WTC11 (cell line): ENCODE measurements around the gene TXNRD1. TPM values are rescaled to one million over a fixed set of nuclear protein-coding genes. Genes with fewer than 3 reads are reported as not detected.
A peak's percentile ranks its signal among the peaks of the same experiment; 100 is the strongest.

Source experiments
- ATAC-seq: fragments of 200-7000 bp; cut with Tn5 transposase; 2 replicates; pipeline ENCODE4 v1.10.0; 2021; ENCODE audit warnings: mild to moderate bottlenecking, moderate library complexity
- CTCF ChIA-PET: fragments of 300-600 bp; sonication (Branson Sonifier 250); formaldehyde crosslinking; loops from one replicate; lab custom pipeline; 2021; ENCODE audit warnings: antibody characterized with exemption; lab: Charles Lee
- POLR2A ChIA-PET: fragments of 350-600 bp; sonication (Branson Sonifier 250); formaldehyde crosslinking; loops from one replicate; lab custom pipeline; 2021; ENCODE audit warnings: antibody characterized with exemption; lab: Charles Lee
- DNase-seq: peaks from one replicate; pipeline ENCODE4 v3.0.0; 2021; ENCODE audit warnings: low spot score
- H3K27ac Mint-ChIP-seq: 2 replicates; pipeline ENCODE4 v1.8.0; 2021; ENCODE audit warnings: mixed read lengths
- H3K27me3 Mint-ChIP-seq: 2 replicates; pipeline ENCODE4 v1.8.0; 2021; ENCODE audit warnings: low read depth, mild to moderate bottlenecking, moderate library complexity, mixed read lengths
- H3K36me3 Mint-ChIP-seq: 2 replicates; pipeline ENCODE4 v1.8.0; 2021; ENCODE audit warnings: mixed read lengths
- H3K4me1 Mint-ChIP-seq: 2 replicates; pipeline ENCODE4 v1.8.0; 2022; ENCODE audit warnings: mixed read lengths
- H3K4me3 Mint-ChIP-seq: 2 replicates; pipeline ENCODE4 v1.8.0; 2021; ENCODE audit warnings: mild to moderate bottlenecking, moderate library complexity, mixed read lengths
- H3K9me3 Mint-ChIP-seq: 2 replicates; pipeline ENCODE4 v1.8.0; 2021; ENCODE audit warnings: mixed read lengths
- AFF4 ChIP-seq: sonication (generic); formaldehyde crosslinking; IDR thresholded peaks from 2 replicates; pipeline ENCODE4 v1.8.1; 2023; ENCODE audit warnings: mild to moderate bottlenecking, missing genetic modification reagents, borderline replicate concordance
- ATF3 ChIP-seq: sonication (generic); formaldehyde crosslinking; conservative IDR thresholded peaks from 2 replicates; pipeline ENCODE4 v1.8.1; 2022; ENCODE audit warnings: mild to moderate bottlenecking, missing genetic modification reagents
- CBFB ChIP-seq: sonication (generic); formaldehyde crosslinking; IDR thresholded peaks from 2 replicates; pipeline ENCODE4 v1.8.1; 2022; ENCODE audit warnings: mild to moderate bottlenecking, low read depth, missing genetic modification reagents
- CREM ChIP-seq: sonication (generic); formaldehyde crosslinking; IDR thresholded peaks from 2 replicates; pipeline ENCODE4 v1.8.1; 2022; ENCODE audit warnings: mild to moderate bottlenecking, missing genetic modification reagents, moderate library complexity
- ETV6 ChIP-seq: sonication (generic); formaldehyde crosslinking; IDR thresholded peaks from 2 replicates; pipeline ENCODE4 v1.8.1; 2022; ENCODE audit warnings: mild to moderate bottlenecking, missing genetic modification reagents
- FOXJ3 ChIP-seq: sonication (generic); formaldehyde crosslinking; IDR thresholded peaks from 2 replicates; pipeline ENCODE4 v1.9.0; 2021; ENCODE audit warnings: missing genetic modification reagents, mild to moderate bottlenecking, borderline replicate concordance
- FOXK1 ChIP-seq: sonication (generic); formaldehyde crosslinking; IDR thresholded peaks from 2 replicates; pipeline ENCODE4 v1.8.0; 2022; ENCODE audit warnings: mild to moderate bottlenecking, moderate library complexity, missing genetic modification reagents
- FOXP4 ChIP-seq: sonication (generic); formaldehyde crosslinking; IDR thresholded peaks from 2 replicates; pipeline ENCODE4 v1.8.0; 2022; ENCODE audit warnings: mild to moderate bottlenecking, missing genetic modification reagents
- HMGXB4 ChIP-seq: sonication (generic); formaldehyde crosslinking; IDR thresholded peaks from 2 replicates; pipeline ENCODE4 v1.8.1; 2023; ENCODE audit warnings: mild to moderate bottlenecking, moderate library complexity, missing genetic modification reagents
- IRF1 ChIP-seq: sonication (generic); formaldehyde crosslinking; IDR thresholded peaks from 2 replicates; pipeline ENCODE4 v1.8.0; 2023; ENCODE audit warnings: missing genetic modification reagents
- JAZF1 ChIP-seq: fragments of 250-450 bp; sonication (Bioruptor Pico); IDR thresholded peaks from 2 replicates; pipeline ENCODE4 v1.9.0; 2021; ENCODE audit warnings: moderate library complexity, mild to moderate bottlenecking, inconsistent platforms
- NR1H2 ChIP-seq: sonication (generic); formaldehyde crosslinking; IDR thresholded peaks from 2 replicates; pipeline ENCODE4 v1.9.0; 2021; ENCODE audit warnings: mild to moderate bottlenecking, moderate library complexity, missing genetic modification reagents
- OVOL2 ChIP-seq: fragments of 250-450 bp; sonication (Bioruptor Pico); IDR thresholded peaks from 2 replicates; pipeline ENCODE4 v1.9.0; 2021; ENCODE audit warnings: mild to moderate bottlenecking, borderline replicate concordance
- SMAD3 ChIP-seq: sonication (generic); formaldehyde crosslinking; IDR thresholded peaks from 2 replicates; pipeline ENCODE4 v1.8.0; 2022; ENCODE audit warnings: missing genetic modification reagents, mild to moderate bottlenecking, borderline replicate concordance
- TEAD1 ChIP-seq: sonication (generic); formaldehyde crosslinking; IDR thresholded peaks from 2 replicates; pipeline ENCODE4 v1.8.0; 2022; ENCODE audit warnings: mild to moderate bottlenecking, missing genetic modification reagents
- ZNF138 ChIP-seq: sonication (generic); formaldehyde crosslinking; conservative IDR thresholded peaks from 2 replicates; pipeline ENCODE4 v1.8.1; 2022; ENCODE audit warnings: mild to moderate bottlenecking, moderate library complexity, missing genetic modification reagents
- ZNF219 ChIP-seq: sonication (generic); formaldehyde crosslinking; IDR thresholded peaks from 2 replicates; pipeline ENCODE4 v1.8.0; 2023; ENCODE audit warnings: missing genetic modification reagents, mild to moderate bottlenecking, borderline replicate concordance
- ZNF532 ChIP-seq: fragments of 250-450 bp; sonication (Bioruptor Pico); IDR thresholded peaks from 2 replicates; pipeline ENCODE4 v1.9.0; 2021; ENCODE audit warnings: mild to moderate bottlenecking, borderline replicate concordance
- ZNF671 ChIP-seq: fragments of 250-450 bp; sonication (Bioruptor Pico); IDR thresholded peaks from 2 replicates; pipeline ENCODE4 v1.8.0; 2021; ENCODE audit warnings: mild to moderate bottlenecking
- total RNA-seq: library from RNA; stranded (reverse); gene quantifications from 3 replicates; pipeline ENCODE4 v1.2.3, GENCODE V29; 2021
- TF ChIP-seq, protein P1 (sequence below): sonication (generic); formaldehyde crosslinking; IDR thresholded peaks from 2 replicates; pipeline ENCODE4 v1.8.1; 2022; ENCODE audit warnings: low read depth, missing genetic modification reagents, borderline replicate concordance

The TXNRD1 gene
- total RNA-seq, 1 experiment from 2014 or later: 113 TPM

DNA sequence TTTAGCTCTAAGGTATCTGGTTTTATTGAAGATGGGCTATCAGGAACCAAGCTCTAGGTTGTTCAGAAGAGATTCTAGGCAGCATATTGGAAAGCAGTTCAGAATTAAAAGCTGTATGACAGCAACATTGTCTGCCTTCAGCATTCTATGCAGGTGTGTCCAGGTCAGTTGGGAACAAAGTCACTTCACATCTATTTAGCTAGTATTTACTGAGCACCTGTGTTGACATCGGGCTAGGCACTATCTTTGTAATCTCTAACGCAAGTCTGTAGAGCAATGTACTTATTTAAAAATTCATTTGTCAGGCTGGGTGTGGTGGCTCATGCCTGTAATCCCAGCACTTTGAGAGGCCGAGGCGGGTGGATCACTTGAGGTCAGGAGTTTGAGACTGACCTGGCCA is 81.1 kb downstream of the TXNRD1 start:
- CTCF ChIA-PET: interaction anchor here (1.6 kb wide), 1 partner anchor 81 kb away, joined by 5 read pairs; the partner anchor contains the start of gene TXNRD1
- no peak for TF ChIP-seq HMGXB4 (CRISPR knock-in tag)
- TF ChIP-seq ZNF671 (CRISPR knock-in tag): no peak
- TF ChIP-seq, protein P1, sequence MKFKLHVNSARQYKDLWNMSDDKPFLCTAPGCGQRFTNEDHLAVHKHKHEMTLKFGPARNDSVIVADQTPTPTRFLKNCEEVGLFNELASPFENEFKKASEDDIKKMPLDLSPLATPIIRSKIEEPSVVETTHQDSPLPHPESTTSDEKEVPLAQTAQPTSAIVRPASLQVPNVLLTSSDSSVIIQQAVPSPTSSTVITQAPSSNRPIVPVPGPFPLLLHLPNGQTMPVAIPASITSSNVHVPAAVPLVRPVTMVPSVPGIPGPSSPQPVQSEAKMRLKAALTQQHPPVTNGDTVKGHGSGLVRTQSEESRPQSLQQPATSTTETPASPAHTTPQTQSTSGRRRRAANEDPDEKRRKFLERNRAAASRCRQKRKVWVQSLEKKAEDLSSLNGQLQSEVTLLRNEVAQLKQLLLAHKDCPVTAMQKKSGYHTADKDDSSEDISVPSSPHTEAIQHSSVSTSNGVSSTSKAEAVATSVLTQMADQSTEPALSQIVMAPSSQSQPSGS: no peak
- TF ChIP-seq ATF3 (CRISPR knock-in tag): no peak
- TF ChIP-seq ZNF532 (CRISPR knock-in tag): no peak

GRCh38 chr12:104297477-104298113 is 82.0 kb downstream of the TXNRD1 start:
- H3K4me3 Mint-ChIP-seq: no peak overlapping the region
- H3K4me1 Mint-ChIP-seq: peaks cover 45% of the 10 kb centered on the region
- ATAC-seq (no peak), DNase-seq (no peak)
- no peaks in the 10 kb centered on the region for H3K27me3 Mint-ChIP-seq
- ChIA-PET POLR2A (no interaction called here), CTCF (interaction anchor here (1.1 kb wide), 1 partner anchor 9 kb away, joined by 7 read pairs; no protein-coding TSS in a partner anchor)
- H3K36me3 Mint-ChIP-seq: peaks cover 38% of the 10 kb centered on the region
- no peak overlapping the region for H3K27ac Mint-ChIP-seq
- H3K9me3 Mint-ChIP-seq: no peaks in the 10 kb centered on the region
- TF ChIP-seq FOXK1 (no peak), TEAD1 (CRISPR knock-in tag) (no peak), IRF1 (no peak), FOXJ3 (CRISPR knock-in tag) (no peak), ZNF219 (no peak), NR1H2 (CRISPR knock-in tag) (no peak), CBFB (CRISPR knock-in tag) (no peak), CREM (CRISPR knock-in tag) (no peak), OVOL2 (no peak), AFF4 (no peak), ETV6 (no peak), SMAD3 (CRISPR knock-in tag) (no peak), JAZF1 (CRISPR knock-in tag) (no peak), ZNF138 (CRISPR knock-in tag) (no peak), FOXP4 (CRISPR knock-in tag) (no peak)

More for the DNA sequence above, 81.1 kb downstream of the TXNRD1 start:
- POLR2A ChIA-PET: no interaction called here
- Mint-ChIP-seq H3K27me3 (no peaks in the 10 kb centered on the region), H3K4me3 (no peak overlapping the region), H3K9me3 (no peaks in the 10 kb centered on the region), H3K27ac (peak overlapping the region; percentile 51; the same call in 1 of the 2 replicates), H3K4me1 (peaks cover 47% of the 10 kb centered on the region), H3K36me3 (peaks cover 43% of the 10 kb centered on the region)
- ATAC-seq (no peak), DNase-seq (no peak)
